ENCODE data around the gene RBFOX2. TPM values are rescaled to one million over a fixed set of nuclear protein-coding genes. Genes with fewer than 3 reads are reported as not detected.
A peak's percentile ranks its signal among the peaks of the same experiment; 100 is the strongest.

Gene RBFOX2
- total RNA-seq, 1 donor from 2014 or later = 84.4 TPM

DNA sequence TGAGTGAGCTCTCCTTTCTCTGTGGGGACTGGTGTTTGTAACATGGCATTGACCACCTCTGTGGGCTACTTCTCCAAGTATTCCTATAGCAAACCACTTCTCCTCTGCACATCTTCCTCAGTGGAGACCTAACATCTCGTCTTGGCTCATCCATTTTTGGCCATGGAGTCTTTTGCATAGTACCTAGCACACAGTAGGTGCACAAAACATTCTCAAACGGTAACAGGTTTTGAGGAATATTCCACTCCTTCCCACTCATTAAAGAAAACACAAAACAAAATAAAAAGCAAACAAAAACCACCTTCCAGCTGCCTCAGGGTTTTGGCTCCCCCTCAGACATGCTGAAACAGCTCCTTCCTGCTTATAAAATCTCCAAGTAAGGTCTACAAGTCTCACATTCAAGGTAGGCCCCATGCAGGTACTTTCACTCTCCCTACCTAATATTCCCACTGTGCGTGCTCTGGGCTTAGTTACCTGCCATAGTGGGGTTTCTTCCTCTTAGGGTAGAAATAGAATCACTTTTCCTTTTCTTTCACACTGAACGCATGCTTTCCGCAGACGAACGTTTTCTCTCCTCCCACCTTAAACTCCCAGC, 132.4 kb downstream of the RBFOX2 start:
- intact Hi-C loops (cut with DNase I) = no loop called here
- no peak for DNase-seq (ENCODE audit: missing footprints)
- ATAC-seq = no peak

GRCh38 chr22:35894937-35895708, 133.5 kb downstream of the RBFOX2 start:
- intact Hi-C loops (cut with DNase I) = loop anchor here (2.0 to 5.0 kb wide), 2 partner anchors 16 to 53 kb away; no protein-coding TSS in a partner anchor
- DNase-seq (ENCODE audit: missing footprints) (no peak), ATAC-seq (peak; percentile 96)

GRCh38 chr22:35894464-35894878, 134.2 kb downstream of the RBFOX2 start:
- no peak for DNase-seq (ENCODE audit: missing footprints)
- intact Hi-C loops (cut with DNase I) = loop anchor here (2.0 to 5.0 kb wide), 2 partner anchors 16 to 52 kb away; no protein-coding TSS in a partner anchor
- ATAC-seq = peak; percentile 85

DNA sequence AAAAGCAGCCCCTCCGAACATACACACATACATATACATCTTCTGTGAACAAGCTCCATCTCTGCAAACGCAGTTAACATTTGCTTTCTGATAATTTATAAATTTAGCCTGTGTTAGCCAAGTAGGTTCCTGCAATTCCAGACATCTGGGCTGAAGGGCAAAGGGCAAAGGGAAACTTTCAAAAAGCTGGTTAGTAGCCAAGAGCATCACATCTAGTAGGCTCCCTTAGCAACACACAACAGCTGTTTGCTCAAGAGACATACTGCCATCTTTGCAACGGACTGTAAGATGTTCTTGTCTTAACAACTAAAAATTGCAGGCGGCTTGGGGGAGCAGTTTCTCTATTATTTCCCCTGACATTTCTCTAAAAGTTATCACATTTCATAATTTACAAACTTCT, 134.9 kb downstream of the RBFOX2 start:
- intact Hi-C loops (cut with DNase I) = loop anchor here (2.0 to 5.0 kb wide), 2 partner anchors 17 to 51 kb away; no protein-coding TSS in a partner anchor
- ATAC-seq (peak; percentile 54), DNase-seq (ENCODE audit: missing footprints) (no peak)

DNA sequence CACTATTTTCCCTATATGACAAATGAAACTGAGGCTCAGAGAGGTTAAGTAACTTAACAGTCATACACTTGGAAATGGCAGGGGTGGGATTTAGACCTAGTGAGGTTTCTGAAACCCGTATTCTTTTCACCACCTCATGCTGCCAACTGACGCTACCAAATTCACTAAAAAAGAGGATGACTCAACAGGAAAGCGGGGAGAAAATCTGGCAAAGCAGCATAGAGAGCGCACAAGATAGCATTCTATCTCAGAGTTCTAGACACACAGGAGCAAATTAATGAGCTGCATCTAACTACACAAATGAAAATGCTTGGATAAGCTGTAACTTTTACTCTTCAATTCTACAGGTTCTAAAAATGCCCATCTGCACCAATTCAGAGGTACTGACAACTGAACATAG, 136.4 kb downstream of the RBFOX2 start:
- ATAC-seq (no peak), DNase-seq (ENCODE audit: missing footprints) (no peak)
- intact Hi-C loops (cut with DNase I) = loop anchor here (5.0 kb wide), 1 partner anchor 50 kb away; no protein-coding TSS in a partner anchor

GRCh38 chr22:35891442-35891841, 137.2 kb downstream of the RBFOX2 start:
- intact Hi-C loops (cut with DNase I) = loop anchor here (5.0 kb wide), 1 partner anchor 49 kb away; no protein-coding TSS in a partner anchor
- no peak for ATAC-seq
- no peak for DNase-seq (ENCODE audit: missing footprints)

DNA sequence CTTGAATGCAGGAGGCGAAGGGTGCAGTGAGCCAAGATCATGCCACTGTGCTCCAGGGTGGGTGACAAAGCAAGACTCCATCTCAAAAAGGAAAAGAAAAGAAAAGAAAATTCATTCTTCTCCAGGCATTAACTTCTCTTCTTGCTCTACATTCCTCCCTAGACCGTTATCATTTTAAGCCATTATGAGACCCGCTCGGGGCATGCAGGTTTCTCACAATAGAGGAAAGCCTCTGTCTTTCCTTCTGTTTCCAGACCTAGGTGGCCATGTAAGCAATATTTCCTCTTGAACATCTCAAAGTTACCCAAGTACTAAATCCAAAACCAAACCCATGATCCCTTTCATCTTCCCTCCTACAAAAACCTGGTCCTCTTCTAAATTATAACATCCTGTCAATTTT, 139.6 kb downstream of the RBFOX2 start:
- ATAC-seq (no peak), DNase-seq (ENCODE audit: missing footprints) (no peak)
- intact Hi-C loops (cut with DNase I) = no loop called here

- ATAC-seq = no peak
- no peak for DNase-seq (ENCODE audit: missing footprints)
- intact Hi-C loops (cut with DNase I) = no loop called here
These were observed 140.3 kb downstream of the RBFOX2 start for GRCh38 chr22:35888181-35888870.

DNA sequence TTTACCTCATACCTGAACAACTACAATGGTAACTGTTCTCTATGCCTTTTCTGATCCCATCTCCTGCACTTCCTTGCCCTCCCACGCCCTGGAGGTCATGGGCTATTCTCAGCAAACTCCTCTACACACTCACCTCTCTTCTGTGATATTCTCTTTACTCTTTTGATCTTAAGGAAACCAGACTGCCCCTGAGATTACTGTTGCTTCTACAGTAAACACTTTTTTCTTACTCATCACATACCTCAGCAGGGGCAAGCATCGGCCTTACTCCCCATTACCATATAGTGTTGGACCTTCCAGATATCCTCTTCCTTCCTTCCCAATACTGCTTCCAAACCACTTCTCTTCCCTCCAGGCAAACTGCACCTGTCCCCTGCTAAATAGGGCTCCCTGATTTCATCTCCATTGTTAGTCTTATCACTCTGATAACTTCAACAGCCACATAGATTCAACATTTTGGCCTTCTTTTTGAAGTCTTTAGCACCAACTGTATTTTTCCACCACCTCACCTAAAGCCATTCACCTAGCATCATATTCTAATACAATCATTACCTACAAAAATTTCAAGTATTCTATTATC, 141.2 kb downstream of the RBFOX2 start:
- intact Hi-C loops (cut with DNase I) = no loop called here
- DNase-seq (ENCODE audit: missing footprints) (no peak), ATAC-seq (no peak)

- DNase-seq (ENCODE audit: missing footprints) = no peak
- no peak for ATAC-seq
- intact Hi-C loops (cut with DNase I) = no loop called here
These were observed 142.3 kb downstream of the RBFOX2 start for GRCh38 chr22:35886309-35886708.

- no peak for DNase-seq (ENCODE audit: missing footprints)
- intact Hi-C loops (cut with DNase I) = no loop called here
- no peak for ATAC-seq
These were observed 144.1 kb downstream of the RBFOX2 start for GRCh38 chr22:35884529-35884928.

DNA sequence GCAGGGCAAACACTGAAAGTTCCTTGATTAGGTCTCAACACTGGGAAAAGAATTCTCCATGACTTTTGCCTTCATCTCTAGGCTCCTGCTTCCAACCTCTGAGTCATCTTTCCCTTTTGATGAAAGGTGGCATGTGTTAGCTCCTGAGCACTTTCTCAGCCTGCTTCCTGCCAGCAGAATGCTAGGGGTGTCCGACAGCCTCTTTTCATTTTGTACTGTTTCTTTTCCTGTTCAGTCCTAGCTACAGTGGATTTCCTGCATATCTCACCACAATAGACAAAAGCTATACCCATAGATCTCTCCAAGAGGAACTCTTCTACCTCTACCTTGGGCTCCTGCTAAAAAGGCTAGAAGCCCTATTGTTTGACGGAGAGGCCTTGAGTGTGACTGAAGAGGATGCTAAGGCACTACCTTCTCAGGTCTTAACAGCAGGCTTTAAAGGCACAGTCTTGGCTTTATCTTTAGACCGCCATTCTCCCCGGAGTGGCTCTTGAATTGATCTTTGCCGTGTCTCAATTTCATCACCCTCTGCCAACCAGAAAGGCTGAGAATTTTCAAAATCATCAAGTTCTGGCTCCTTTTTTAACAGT, 145.5 kb downstream of the RBFOX2 start:
- DNase-seq (ENCODE audit: missing footprints) (no peak), ATAC-seq (peak; percentile 58)
- intact Hi-C loops (cut with DNase I) = no loop called here

- no peak for ATAC-seq
- intact Hi-C loops (cut with DNase I) = no loop called here
- no peak for DNase-seq (ENCODE audit: missing footprints)
These were observed 146.2 kb downstream of the RBFOX2 start for GRCh38 chr22:35882211-35883030.

DNA sequence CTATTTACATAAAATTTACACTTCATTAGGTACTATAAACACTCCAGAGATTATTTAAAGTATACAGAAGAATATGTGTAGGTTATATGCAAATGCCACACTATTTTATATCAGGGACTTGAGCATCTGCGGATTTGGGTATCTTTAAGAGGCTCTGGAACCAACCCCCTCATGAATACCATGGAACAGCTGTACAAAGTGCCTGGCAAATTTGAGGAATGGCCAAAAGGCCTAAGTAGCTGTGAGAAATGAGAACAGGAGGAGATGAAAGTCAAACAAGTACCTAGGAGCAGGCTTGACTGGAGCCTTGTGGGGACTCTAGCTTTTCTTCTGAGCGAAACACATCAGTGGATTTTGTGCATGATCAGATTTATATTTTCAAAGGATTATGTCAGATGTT, 149.3 kb downstream of the RBFOX2 start:
- intact Hi-C loops (cut with DNase I) = no loop called here
- ATAC-seq (no peak), DNase-seq (ENCODE audit: missing footprints) (no peak)

- intact Hi-C loops (cut with DNase I) = loop anchor here (5.0 kb wide), 1 partner anchor 39 kb away; no protein-coding TSS in a partner anchor
These were observed 155.2 kb downstream of the RBFOX2 start for GRCh38 chr22:35873426-35873825.

DNA sequence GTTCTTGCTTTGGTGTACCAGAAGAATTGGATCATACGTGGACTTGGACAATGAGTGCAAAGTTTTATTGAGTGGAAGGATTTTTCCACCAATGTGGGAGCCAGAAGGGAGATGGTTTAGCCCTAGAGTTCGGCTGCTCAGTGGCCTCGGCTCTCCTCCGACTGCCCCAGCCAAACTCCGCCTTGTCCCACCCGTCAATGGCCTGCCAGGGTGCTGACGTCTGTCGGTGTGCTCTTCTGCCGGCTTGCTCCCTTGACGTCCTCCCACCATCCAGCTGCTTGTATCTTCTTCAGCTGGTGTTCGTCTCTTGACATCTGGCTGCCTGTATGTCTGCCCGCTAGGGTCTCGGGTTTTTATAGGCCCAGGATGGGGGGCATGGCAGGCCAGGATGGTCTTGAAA, 156.2 kb downstream of the RBFOX2 start:
- DNase-seq (ENCODE audit: missing footprints) = peak; percentile 79
- peak; percentile 93 for ATAC-seq
- intact Hi-C loops (cut with DNase I) = loop anchor here (5.0 kb wide), 1 partner anchor 40 kb away; no protein-coding TSS in a partner anchor

More at GRCh38 chr22:35873426-35873825, 155.2 kb downstream of the RBFOX2 start:
- ATAC-seq (no peak), DNase-seq (ENCODE audit: missing footprints) (no peak)

DNA sequence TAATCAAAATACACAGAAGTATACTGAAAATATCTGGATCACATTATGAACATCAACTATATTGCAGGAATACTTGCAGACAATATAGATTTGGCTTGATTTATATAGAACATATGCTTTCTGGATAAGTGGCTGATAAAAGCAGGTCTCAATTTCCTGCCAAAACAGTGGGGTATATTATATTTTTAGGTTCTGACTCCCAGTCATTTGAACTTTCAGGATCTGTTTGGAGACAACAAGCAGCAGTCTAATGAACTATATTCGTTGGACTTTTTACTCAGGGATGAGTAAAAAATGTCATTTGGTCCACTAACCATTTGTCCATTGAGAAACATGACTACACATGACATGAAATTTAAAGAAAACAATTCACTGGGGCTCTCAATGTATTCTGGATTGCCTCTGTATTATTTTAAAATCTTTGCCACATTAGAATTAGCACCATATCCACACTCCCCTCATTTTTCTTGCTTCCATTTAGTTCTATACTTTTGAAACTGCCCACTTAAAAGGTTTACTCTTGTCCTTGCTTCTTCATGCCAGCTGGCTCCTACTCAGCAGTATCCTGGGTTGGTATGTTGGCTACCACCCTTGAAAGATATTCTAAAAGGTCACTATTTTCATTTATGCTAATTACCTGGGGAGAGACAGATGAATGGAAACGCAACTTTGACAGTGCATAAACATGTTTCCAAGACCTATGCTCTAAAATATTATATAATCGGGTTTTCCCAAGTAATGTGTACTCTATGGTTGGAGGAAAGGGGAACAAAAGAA, 157.9 kb downstream of the RBFOX2 start:
- ATAC-seq (no peak), DNase-seq (ENCODE audit: missing footprints) (no peak)
- intact Hi-C loops (cut with DNase I) = loop anchor here (5.0 kb wide), 1 partner anchor 42 kb away; no protein-coding TSS in a partner anchor
